Measurements from ENCODE around the gene TOM1L2. TPM values are rescaled to one million over a fixed set of nuclear protein-coding genes. Genes with fewer than 3 reads are reported as not detected.

The TOM1L2 gene
- total RNA-seq, 3 donors from 2014 or later (not counting 1 experiment from before 2014, with no cell fraction given) = 35.7 to 43.2 (median 35.7) TPM

DNA sequence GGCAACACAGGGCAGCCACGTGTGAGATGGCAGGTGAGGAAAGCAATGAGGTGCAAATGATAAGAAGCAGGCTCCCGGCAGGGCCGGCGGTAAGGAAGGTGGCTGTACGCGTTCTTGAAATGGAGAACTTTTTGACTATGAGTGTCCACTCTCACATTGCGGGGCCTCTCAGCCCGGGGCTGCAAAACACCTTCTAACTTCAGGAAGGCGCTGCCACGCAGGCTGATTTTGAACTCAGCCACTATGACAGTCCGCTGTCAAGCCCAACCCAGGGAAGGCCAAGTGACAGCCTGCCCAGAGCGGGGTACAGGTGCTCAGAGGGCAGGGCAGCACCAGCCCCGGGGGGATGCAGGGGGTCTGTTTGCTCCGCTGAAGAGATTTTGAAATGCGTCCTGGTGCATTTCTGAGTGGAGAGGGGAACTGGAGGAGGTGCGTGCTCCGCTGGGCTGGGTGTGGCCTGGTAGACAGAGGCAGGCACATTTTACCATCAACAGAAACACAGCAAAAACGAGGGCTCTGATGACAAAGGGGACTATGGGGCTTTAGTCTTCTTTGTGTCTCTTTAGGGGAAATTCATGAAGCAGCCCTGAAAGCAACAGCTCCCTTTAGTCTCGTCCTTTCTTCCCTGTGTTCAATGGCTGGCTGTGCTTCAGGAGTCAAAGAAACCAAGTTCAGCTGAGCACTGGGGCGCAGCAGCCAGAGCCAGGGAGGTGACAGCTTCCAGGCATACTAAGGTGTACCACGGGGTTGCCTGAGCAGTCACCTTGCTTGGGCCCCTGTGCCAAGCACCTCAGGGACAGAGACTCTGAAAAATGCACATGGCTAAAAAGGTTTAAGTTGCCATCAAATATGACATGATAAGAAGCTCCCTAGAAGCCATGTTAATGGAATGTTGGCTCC lies 120.8 kb downstream of the TOM1L2 start:
- H3K4me1 ChIP-seq (ENCODE audit: control insufficient read depth, insufficient read depth, low read length) = peaks cover 57% of the 10 kb centered on the region

DNA sequence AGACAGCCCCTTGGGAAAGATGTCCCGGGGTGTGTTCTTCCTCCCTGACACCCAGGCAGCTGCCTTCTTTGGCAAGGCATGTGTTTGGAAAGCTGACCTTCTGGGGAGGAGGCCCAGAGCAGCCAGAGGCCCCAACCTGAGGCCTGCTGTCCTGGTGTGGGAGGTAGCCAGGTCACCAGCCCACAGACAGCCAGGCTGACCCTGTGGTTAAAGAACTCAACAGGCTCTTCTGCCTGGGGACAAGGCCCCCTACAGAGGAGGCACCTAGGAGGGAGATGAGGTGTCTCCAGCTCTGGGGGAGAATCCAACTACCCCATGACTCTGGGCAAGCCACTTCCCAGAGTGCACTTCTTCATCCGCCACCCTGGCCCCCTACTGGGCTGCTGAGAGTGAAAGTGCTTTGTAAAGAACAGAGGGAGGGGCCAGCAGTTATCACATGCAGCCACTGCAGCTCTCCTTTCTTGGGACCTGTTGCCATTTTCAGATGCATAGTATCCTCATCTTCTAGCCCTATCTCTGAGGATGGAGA lies 122.3 kb downstream of the TOM1L2 start:
- peak; percentile 19 for TF ChIP-seq CTCF (IDR thresholded peaks at IDR 0.05)
- no peak overlapping the region for H3K4me3 ChIP-seq (ENCODE audit: low read length)
- Mint-ChIP-seq H3K4me1 (peaks cover 47 to 55% of the 10 kb centered on the region in 2 donors), H3K36me3 (no peaks in the 10 kb centered on the region), H3K27ac (peak overlapping the region; percentile 94 to 96), H3K4me3 (peak overlapping the region; percentile 72), H3K27me3 (ENCODE audit: low read depth in 2 of 2) (no peaks in the 10 kb centered on the region), H3K9me3 (no peaks in the 10 kb centered on the region)
- intact Hi-C loops (cut with micrococcal nuclease) = loop anchor here (1.0 to 2.0 kb wide), 3 partner anchors 10 to 187 kb away; partner anchors contain the start of gene SREBF1
- peak; percentile 77 to 86 (median 77) for ATAC-seq
- H3K27ac ChIP-seq (ENCODE audit: low read length) = peak overlapping the region; percentile 81
- H3K27me3 ChIP-seq (ENCODE audit: control insufficient read depth, insufficient read depth, low read length) = no peaks in the 10 kb centered on the region
- peak; percentile 73 to 87 for DNase-seq
- no peaks in the 10 kb centered on the region for H3K36me3 ChIP-seq (ENCODE audit: control insufficient read depth, insufficient read depth, low read length)
- no peaks in the 10 kb centered on the region for H3K9me3 ChIP-seq (ENCODE audit: control insufficient read depth, insufficient read depth, low read length)
- 82% methylated on average over 1 of the region's 2 CpGs for WGBS (ENCODE audit: insufficient coverage)
- peaks cover 57% of the 10 kb centered on the region for H3K4me1 ChIP-seq (ENCODE audit: control insufficient read depth, insufficient read depth, low read length)

More for the DNA sequence above, 120.8 kb downstream of the TOM1L2 start:
- peak overlapping the region; percentile 94 to 96 for H3K27ac Mint-ChIP-seq
- ATAC-seq = no peak
- Histone ChIP-seq H3K4me3 (ENCODE audit: low read length) (no peak overlapping the region), H3K27ac (ENCODE audit: low read length) (peak overlapping the region; percentile 81), H3K27me3 (ENCODE audit: control insufficient read depth, insufficient read depth, low read length) (no peaks in the 10 kb centered on the region), H3K36me3 (ENCODE audit: control insufficient read depth, insufficient read depth, low read length) (no peaks in the 10 kb centered on the region), H3K9me3 (ENCODE audit: control insufficient read depth, insufficient read depth, low read length) (no peaks in the 10 kb centered on the region)
- no peak for TF ChIP-seq CTCF (IDR thresholded peaks at IDR 0.05)
- WGBS (ENCODE audit: insufficient coverage) = 63% methylated on average over 21 of the region's 21 CpGs
- DNase-seq = peak in 1 of 2 donors; percentile 34
- no peaks in the 10 kb centered on the region for H3K9me3 Mint-ChIP-seq
- peaks cover 47 to 55% of the 10 kb centered on the region in 2 donors for H3K4me1 Mint-ChIP-seq
- intact Hi-C loops (cut with micrococcal nuclease) = loop anchor here (2.0 kb wide), 1 partner anchor 15 kb away; the partner anchor contains the start of gene SREBF1
- no peaks in the 10 kb centered on the region for H3K36me3 Mint-ChIP-seq
- H3K4me3 Mint-ChIP-seq = peak overlapping the region; percentile 72
- no peaks in the 10 kb centered on the region for H3K27me3 Mint-ChIP-seq (ENCODE audit: low read depth in 2 of 2)

DNA sequence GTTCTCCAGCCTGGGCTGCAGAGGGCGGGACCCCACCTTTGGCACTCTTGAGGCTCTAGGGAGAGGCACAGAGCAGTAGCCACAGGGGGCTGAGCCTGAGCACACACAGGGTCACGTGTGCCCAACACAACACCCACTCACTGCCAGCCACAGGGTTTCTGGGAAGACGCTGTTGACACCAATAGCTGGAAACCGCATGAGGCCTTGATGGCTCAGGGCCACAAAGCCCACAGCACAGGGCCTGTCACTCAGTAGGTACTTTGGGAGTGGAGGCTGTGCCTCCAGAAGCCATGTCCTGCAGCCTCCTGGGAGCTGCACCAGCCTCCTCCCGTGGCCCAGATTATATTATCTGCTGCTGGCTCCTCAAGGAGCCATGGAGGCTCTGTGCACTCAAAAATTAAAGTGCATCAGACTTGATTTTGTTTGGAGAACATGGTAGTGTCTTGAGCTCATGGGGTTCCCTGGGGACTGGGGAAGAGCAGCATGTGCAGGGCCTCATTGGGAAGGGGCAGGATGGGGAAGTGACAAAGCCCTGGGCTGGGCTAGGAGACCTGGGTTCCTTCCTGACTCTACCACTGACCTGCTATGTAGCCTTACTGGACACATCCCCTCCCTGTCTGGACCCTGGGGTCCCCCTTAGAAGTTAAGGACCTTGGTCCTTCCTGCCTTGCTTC lies 122.9 kb downstream of the TOM1L2 start:
- Histone ChIP-seq H3K27ac (ENCODE audit: low read length) (peak overlapping the region; percentile 81), H3K36me3 (ENCODE audit: control insufficient read depth, insufficient read depth, low read length) (no peaks in the 10 kb centered on the region), H3K4me1 (ENCODE audit: control insufficient read depth, insufficient read depth, low read length) (peaks cover 57% of the 10 kb centered on the region), H3K9me3 (ENCODE audit: control insufficient read depth, insufficient read depth, low read length) (no peaks in the 10 kb centered on the region), H3K4me3 (ENCODE audit: low read length) (no peak overlapping the region), H3K27me3 (ENCODE audit: control insufficient read depth, insufficient read depth, low read length) (no peaks in the 10 kb centered on the region)
- no peak for TF ChIP-seq CTCF (IDR thresholded peaks at IDR 0.05)
- Mint-ChIP-seq H3K36me3 (no peaks in the 10 kb centered on the region), H3K4me3 (peak overlapping the region; percentile 85), H3K27ac (peak overlapping the region; percentile 94 to 96), H3K9me3 (no peaks in the 10 kb centered on the region), H3K4me1 (peaks cover 47 to 55% of the 10 kb centered on the region in 2 donors), H3K27me3 (ENCODE audit: low read depth in 2 of 2) (no peaks in the 10 kb centered on the region)
- intact Hi-C loops (cut with micrococcal nuclease) = loop anchor here (1.0 kb wide), 2 partner anchors 9 to 186 kb away; no protein-coding TSS in a partner anchor
- peak; percentile 82 to 92 (median 84) for ATAC-seq
- peak; percentile 77 to 92 for DNase-seq
- 16% methylated on average over 5 of the region's 5 CpGs for WGBS (ENCODE audit: insufficient coverage)

All from natural killer cell (primary cell).